Measurements from ENCODE around the gene ACSBG1.

The ACSBG1 gene, protein sequence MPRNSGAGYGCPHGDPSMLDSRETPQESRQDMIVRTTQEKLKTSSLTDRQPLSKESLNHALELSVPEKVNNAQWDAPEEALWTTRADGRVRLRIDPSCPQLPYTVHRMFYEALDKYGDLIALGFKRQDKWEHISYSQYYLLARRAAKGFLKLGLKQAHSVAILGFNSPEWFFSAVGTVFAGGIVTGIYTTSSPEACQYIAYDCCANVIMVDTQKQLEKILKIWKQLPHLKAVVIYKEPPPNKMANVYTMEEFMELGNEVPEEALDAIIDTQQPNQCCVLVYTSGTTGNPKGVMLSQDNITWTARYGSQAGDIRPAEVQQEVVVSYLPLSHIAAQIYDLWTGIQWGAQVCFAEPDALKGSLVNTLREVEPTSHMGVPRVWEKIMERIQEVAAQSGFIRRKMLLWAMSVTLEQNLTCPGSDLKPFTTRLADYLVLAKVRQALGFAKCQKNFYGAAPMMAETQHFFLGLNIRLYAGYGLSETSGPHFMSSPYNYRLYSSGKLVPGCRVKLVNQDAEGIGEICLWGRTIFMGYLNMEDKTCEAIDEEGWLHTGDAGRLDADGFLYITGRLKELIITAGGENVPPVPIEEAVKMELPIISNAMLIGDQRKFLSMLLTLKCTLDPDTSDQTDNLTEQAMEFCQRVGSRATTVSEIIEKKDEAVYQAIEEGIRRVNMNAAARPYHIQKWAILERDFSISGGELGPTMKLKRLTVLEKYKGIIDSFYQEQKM

GRCh38 chr15:78234515-78235040 lies at the start of gene ACSBG1:
ACSBG1 (minus strand) TSS chr15:78234565; CDS start chr15:78234501, 64 bp downstream.
- in situ Hi-C loops (cut with MboI; ENCODE audit: low sequenced_read_pairs) = no loop called here

DNA sequence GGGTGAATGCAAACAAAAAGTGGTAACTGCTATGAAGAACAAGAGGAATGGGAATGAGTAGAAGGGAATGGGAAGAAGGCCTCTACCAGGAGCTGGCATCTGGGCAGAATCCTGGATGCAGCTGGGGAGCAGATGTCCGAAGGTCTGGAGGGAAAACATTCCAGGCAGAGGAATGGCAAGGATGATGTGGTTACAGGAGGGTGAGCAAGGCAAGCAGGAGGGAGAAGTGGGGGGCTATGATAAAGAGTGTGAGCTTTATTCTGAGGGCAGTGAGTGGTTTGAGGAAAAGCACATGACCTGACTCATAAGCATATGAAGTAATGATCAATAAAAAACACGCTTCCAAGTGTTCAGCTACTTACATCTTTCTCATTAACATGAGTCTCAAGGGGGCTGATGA lies 48.0 kb upstream of the ACSBG1 start:
- in situ Hi-C loops (cut with MboI; ENCODE audit: low sequenced_read_pairs) = no loop called here

DNA sequence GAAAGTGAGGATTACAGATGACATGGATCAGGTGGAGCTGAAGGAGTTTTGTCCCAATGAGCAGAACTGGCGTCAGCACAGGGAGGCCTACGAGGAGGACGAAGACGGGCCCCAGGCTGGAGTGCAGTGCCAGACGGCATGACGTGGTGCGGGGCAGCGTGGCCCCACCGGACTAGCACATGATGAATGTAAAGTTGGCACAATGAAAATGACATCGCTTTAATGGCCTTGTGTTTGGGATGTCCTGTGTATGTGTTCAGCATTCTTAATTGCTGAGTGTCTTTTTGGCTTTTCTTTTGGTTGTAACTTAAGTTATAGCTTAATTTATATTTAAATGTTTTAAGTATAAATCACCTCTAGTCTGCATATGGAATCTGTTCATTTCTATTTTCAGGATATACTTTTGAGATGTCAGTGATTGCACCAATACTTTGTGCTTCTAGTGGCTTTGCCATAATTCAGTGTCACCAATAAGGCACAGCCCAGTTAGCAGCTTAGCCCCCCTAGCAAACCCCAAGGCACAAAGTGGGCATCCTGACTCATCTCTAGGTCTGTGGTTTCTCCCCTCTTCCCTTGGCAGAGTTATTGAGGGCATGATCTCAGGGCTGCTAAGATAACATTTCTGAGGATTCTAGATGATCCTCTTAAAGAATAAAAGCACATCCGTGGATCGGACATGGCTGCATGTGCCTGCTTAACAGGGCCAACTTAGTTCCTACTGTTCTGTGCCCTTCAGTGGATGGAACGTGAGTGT lies 46.1 kb upstream of the ACSBG1 start:
- in situ Hi-C loops (cut with MboI; ENCODE audit: low sequenced_read_pairs) = no loop called here

- in situ Hi-C loops (cut with MboI; ENCODE audit: low sequenced_read_pairs) = no loop called here
Measured at GRCh38 chr15:78276064-78276943, 41.9 kb upstream of the ACSBG1 start.

- in situ Hi-C loops (cut with MboI; ENCODE audit: low sequenced_read_pairs) = no loop called here
Measured at GRCh38 chr15:78274994-78275393, 40.6 kb upstream of the ACSBG1 start.

DNA sequence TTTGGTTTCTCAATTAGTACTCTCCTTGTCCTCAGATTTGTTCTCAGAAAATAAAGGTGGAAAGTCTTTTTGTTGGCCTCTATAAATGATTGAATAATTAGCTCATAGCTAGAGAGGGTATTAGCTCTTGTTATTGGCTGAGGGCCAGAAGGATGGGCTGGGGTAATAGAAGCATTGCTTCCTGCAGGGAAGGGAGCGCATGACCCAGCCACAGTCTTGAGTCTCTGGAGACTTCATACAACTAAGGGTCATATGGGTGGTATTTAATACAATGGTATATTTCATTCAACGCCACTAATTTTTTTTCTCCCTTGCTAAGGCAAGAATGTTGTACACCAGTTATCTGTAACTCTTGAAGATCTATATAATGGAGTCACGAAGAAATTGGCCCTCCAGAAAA lies 38.4 kb upstream of the ACSBG1 start:
- in situ Hi-C loops (cut with MboI; ENCODE audit: low sequenced_read_pairs) = no loop called here

- in situ Hi-C loops (cut with MboI; ENCODE audit: low sequenced_read_pairs) = no loop called here
Measured at GRCh38 chr15:78272316-78272715, 38.0 kb upstream of the ACSBG1 start.

DNA sequence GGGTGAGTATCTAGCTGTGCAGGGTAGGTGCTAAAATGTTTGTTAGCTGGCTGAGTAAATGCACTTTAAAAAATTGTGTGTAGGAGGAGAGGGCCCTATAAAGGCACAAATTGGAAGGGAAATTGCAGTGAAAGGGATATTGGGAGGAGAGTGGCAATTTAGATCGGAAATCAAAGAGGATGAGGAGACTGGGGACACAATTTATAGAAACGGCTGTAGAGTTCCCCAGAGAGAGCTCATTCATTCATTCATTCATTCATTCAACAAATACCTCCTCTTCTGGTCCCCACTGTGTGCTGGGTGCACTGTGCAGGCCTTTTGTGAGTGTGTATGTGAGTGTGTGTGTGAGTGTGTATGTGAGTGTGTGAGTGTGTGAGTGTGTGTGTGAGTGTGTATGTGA lies 32.4 kb upstream of the ACSBG1 start:
- in situ Hi-C loops (cut with MboI; ENCODE audit: low sequenced_read_pairs) = no loop called here

GRCh38 chr15:78266229-78266628 lies 31.9 kb upstream of the ACSBG1 start:
- in situ Hi-C loops (cut with MboI; ENCODE audit: low sequenced_read_pairs) = no loop called here

DNA sequence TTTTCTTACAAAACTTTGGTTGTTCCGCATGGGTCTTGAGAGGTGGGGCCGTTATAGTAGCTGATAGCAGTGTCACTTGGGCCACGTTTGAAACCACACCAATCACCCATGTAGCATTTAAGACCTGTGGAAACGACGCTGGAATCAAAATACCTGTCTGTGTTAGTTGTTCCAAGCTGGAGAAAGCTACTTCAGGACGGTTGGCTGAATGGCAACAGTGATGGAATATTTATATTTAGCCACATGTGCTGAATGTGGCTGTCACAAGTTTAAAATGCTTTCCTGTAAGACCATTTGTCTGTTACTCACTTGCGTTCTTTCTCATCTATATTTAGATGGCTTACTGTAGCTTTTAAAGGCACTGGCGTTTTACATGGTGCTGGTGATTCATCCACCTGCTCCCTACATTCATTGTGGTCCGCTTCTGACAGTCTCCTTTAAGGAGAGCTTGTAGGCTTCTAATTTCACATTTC lies 31.4 kb upstream of the ACSBG1 start:
- in situ Hi-C loops (cut with MboI; ENCODE audit: low sequenced_read_pairs) = no loop called here

DNA sequence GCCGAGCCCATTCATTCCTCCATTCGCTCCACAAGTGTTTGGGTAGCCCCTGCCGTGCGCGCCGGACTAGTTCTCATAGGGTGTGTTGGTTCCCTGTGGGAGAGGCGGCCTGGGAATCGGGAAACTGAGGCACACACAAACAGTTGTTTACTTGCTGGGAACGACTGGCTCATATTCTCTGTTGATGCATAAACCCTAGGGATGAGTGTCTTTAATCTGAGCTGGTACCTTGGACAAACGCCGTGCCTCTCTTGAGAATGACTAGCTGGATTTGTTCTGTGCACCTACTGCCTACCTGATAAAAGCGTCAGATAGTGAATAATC lies 30.7 kb upstream of the ACSBG1 start:
- in situ Hi-C loops (cut with MboI; ENCODE audit: low sequenced_read_pairs) = no loop called here

DNA sequence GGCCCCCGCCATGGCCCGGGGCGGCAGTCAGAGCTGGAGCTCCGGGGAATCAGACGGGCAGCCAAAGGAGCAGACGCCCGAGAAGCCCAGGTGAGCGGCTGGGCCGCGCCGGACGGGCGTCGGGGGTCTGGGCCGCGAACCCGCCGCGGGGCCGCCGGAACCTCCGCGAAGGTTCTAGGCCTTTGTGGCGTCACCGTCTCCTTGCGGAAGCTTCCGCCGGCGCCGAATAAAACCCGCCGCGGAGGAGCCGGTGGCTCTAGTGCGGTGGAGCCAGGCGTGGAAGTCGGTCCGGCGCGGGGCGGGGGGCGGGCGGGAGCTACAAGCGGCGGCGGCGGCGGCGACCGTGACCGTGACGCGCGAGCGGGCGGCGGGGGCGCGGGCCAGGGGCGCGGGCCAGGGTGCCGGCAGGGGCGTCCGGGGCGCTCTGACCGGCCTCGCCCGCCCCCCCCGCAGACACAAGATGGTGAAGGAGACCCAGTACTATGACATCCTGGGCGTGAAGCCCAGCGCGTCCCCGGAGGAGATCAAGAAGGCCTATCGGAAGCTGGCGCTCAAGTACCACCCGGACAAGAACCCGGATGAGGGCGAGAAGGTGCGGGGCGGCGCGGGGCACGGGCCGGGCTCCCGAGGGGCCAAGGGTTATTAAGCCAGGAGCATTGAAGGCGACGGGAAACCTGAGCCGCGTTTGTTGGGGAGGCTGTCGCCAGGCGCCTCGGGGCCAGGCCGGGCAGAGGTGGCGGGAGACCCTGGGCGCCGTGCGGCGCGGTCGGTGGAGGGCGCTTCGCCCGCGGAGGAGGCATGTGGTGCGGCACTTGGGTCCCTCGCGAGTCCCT lies 30.2 kb upstream of the ACSBG1 start, which contains the start of gene DNAJA4:
TSS of gene DNAJA4 (plus strand) at position 259 of the 833 bp plus-strand sequence. CDS start at position 461, 202 bp downstream.
- in situ Hi-C loops (cut with MboI; ENCODE audit: low sequenced_read_pairs) = no loop called here

- in situ Hi-C loops (cut with MboI; ENCODE audit: low sequenced_read_pairs) = no loop called here
Measured at GRCh38 chr15:78263907-78264303, 29.5 kb upstream of the ACSBG1 start.

DNA sequence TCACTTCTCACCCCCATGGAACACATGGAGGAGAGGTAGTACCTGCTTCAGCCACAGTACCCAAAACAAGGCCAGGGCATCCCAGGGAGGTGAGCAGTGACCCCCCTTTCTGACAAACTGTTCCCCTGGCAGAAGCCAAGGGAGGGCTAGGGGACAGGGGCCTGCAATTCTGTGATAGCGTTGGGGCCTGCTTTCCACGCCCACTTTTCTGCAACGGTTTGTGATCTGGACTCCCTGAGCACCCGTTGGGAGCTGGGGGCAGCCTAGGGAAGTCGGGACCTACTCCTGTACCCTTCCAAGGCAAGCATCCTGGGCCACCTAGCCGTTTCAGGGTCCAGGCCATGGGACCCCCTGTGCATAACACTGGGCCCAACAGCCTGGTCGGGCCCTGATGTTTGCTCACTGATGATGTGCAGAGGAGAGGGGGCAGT lies 29.0 kb upstream of the ACSBG1 start:
- in situ Hi-C loops (cut with MboI; ENCODE audit: low sequenced_read_pairs) = no loop called here

- in situ Hi-C loops (cut with MboI; ENCODE audit: low sequenced_read_pairs) = no loop called here
Measured at GRCh38 chr15:78261062-78261461, 26.7 kb upstream of the ACSBG1 start.

DNA sequence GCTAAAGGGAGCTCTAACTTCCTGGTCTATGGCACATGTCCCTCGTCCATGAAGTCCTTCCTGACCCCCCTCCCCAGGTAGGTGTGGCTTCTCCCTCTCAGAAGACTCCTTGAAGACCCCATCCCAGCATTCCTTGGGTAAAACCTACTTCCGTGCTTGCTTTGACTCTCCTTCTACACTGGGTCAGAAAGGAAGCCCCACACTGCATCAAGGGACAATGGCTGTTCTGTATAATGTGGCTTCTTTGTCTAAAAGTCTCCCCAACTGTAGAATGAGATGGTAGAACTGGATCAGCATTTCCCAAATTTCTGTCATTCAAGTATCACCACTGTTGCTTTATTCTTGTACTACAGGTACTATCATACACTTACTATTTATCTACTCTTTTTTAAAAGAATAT lies 26.1 kb upstream of the ACSBG1 start:
- in situ Hi-C loops (cut with MboI; ENCODE audit: low sequenced_read_pairs) = no loop called here

GRCh38 chr15:78259232-78259631 lies 24.9 kb upstream of the ACSBG1 start:
- in situ Hi-C loops (cut with MboI; ENCODE audit: low sequenced_read_pairs) = no loop called here

DNA sequence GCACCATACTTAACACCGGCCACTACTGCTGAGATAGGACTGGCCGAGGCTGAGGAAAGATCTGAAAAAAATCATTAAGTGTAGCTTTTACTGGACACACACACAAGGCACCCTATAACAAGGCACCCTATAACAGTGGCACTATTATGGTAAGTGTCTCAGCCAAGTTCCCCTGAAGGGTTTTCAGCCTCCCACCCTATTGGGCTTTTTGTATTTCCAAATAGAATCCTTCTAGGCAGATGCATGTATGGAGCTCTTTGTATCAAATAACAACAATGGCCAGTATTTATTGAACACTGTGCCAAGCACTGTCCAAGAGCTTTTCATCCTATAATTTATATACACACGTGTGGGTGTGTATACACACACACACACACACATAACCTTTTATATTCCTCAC lies 23.3 kb upstream of the ACSBG1 start:
- in situ Hi-C loops (cut with MboI; ENCODE audit: low sequenced_read_pairs) = no loop called here

DNA sequence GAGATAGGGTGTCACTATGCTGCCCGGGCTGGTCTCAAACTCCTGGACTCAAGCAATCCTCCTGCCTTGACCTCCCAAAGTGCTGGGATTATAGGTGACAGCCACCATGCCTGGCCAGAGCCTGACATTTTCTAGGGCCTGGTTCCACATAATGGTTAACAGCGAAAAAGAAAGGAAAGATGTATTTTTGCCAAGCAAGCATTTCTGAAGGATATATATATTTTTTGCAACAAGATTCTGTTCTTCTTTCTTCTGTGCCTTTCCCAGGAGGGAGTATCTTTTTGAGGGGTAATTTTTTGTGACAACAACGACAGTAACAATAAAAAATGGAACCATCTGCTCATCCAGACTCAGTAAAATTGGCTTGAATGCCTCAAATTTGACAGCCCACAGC lies 21.7 kb upstream of the ACSBG1 start:
- in situ Hi-C loops (cut with MboI; ENCODE audit: low sequenced_read_pairs) = no loop called here

All from hTERT RPE-1 (cell line).